Ureter (tissue), 1 donor: ENCODE measurements around the gene MAU2. TPM values are rescaled to one million over a fixed set of nuclear protein-coding genes. Genes with fewer than 3 reads are reported as not detected.
A peak's percentile ranks its signal among the peaks of the same experiment; 100 is the strongest.
"Not testable (repeated sequence)": the region's sequence is repeated elsewhere in the genome, so short reads cannot be mapped to it uniquely, and the experiment has no call there.

Experiments used
- DNase-seq: peaks from one replicate; pipeline ENCODE4 v3.0.0-alpha.2; 2020; ENCODE audit warnings: low spot score
- total RNA-seq: library from RNA; stranded (reverse); gene quantifications from one replicate; pipeline ENCODE4 v1.2.4, GENCODE V29; 2023
- donor health status: DM: yes; HTN: yes; CAD: no.

Gene MAU2
- total RNA-seq, 1 donor from 2014 or later, result 87.4 TPM

DNA sequence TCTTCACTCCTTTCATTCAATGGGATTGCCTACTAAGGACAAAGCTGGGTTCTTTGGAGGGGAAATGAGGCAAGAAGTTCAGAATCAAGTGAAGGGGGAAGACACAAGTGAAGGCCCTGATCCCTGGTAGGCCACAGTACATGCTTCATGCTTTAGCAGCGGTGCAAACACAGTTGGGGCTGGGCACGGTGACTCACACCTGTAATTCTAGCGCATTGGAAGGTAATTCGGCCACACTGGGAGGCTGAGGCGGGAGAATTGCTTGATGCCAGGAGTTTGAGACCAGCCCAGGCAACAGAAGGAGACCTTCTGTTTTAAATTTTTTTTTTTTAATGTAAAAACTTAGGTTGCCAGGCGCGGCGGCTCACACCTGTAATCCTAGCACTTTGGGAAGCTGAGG, 61.5 kb downstream of the MAU2 start:
- DNase-seq, result no peak

GRCh38 chr19:19384486-19384885, 63.9 kb downstream of the MAU2 start:
- no peak for DNase-seq

DNA sequence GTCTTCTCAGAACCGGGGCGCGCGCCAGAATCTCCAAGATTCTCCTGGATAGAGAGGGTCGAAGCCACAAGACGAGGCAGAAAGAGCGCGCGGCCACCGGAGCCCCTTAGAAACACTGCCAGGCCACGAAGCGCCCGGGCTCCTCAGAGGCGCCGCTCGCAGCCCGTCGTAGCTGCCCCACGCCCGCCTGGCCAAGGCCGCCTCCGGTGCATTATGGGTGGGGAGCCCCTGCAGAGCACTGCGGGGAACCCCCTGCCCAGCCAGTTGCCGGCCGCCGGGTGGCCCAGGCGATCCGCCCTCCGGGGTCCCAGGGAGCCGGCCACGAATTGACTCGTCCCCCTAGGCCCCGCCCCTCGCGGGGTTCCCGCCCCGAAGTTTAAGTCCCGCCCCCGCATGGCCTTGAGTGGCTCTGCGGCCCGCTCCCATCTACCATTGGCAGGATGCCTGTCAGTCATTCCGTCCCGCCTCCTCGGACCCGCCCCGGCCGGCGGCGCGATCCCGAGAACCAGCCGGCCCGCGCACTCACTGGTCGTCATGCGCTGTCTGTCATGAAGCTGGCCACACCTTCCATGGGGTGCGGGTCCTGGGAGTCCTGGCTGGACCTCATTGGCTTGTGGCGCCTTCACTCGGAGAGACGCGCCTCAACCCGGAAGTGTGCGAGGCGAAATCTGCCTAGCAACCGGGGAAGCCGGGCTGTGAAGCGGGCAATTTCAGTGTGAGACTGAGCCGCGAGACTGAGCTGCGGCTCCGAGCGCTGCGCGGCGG, 64.7 kb downstream of the MAU2 start:
- peak; percentile 100 for DNase-seq

GRCh38 chr19:19385896-19386869, 65.6 kb downstream of the MAU2 start:
- peak; percentile 63 for DNase-seq

GRCh38 chr19:19387108-19387507, 66.5 kb downstream of the MAU2 start:
- no peak for DNase-seq

GRCh38 chr19:19388568-19389555, 68.2 kb downstream of the MAU2 start:
- DNase-seq, result no peak

- DNase-seq, result not testable (repeated sequence)
Measured at GRCh38 chr19:19389683-19390082, 69.1 kb downstream of the MAU2 start.

- DNase-seq, result not testable (repeated sequence)
Measured at GRCh38 chr19:19394333-19394732, 73.7 kb downstream of the MAU2 start.

DNA sequence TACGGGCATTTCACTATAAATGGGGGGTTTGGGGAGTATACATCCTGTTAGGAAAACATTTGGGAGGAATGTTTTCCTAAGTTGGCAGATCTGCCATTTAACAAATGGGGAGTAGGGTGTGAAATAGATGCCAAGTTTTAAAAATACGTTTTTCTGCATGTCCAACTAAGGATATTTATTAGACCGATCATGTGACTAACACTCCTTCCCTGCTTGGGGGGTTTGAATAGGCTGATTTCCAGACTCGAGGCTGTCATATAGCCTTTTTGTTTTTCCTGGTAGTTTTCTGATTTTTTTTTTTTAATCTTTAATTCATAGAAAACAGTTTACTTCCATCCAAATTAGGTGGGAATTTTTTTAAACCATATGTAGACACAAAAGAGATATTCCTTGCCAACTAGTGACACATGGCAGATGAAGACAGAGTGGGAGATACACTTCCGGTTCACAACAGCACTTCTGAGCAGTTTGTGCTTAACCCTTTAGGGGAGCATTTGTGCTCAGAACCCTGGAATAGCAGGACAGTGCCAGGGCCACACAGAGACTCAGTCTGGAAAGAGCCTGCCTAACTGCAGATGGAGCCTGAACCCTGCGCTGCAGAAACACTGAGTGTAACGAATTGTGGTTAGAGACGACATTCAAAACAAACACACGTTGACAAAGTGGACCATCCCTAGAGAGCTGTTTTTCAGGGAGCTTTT, 79.3 kb downstream of the MAU2 start:
- no peak for DNase-seq

DNA sequence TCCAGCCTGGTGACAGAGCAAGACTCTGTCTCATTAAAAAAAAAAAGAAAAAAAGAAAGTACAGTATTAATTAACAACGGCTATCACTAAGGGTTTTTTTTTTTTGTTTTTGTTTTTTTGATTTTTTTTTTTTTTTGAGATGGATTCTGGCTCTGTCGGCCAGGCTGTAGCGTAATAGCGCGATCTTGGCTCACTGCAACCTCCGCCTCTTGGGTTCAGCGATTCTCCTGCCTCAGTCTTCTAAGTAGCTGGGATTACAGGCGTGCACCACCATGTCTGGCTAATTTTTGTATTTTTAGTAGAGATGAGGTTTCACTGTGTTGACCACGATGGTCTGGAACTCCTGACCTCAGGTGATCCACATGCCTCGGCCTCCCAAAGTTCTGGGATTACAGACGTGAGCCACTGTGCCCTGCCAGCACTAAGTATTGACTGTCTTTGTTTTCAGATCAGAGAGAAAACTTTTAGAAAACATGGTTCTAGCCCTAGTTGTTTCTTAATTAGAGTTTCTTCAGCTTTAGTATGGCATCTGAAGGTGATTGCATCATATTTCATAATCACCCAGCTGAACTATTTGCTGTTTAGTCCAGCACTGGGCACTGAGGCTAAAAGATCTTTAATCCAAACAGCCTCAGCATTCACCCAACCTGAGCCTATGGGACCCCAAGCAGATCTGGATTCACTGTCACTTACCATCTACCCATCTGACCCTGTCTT, 82.2 kb downstream of the MAU2 start:
- DNase-seq, result no peak

- no peak for DNase-seq
Measured at GRCh38 chr19:19403373-19403901, 82.8 kb downstream of the MAU2 start.

DNA sequence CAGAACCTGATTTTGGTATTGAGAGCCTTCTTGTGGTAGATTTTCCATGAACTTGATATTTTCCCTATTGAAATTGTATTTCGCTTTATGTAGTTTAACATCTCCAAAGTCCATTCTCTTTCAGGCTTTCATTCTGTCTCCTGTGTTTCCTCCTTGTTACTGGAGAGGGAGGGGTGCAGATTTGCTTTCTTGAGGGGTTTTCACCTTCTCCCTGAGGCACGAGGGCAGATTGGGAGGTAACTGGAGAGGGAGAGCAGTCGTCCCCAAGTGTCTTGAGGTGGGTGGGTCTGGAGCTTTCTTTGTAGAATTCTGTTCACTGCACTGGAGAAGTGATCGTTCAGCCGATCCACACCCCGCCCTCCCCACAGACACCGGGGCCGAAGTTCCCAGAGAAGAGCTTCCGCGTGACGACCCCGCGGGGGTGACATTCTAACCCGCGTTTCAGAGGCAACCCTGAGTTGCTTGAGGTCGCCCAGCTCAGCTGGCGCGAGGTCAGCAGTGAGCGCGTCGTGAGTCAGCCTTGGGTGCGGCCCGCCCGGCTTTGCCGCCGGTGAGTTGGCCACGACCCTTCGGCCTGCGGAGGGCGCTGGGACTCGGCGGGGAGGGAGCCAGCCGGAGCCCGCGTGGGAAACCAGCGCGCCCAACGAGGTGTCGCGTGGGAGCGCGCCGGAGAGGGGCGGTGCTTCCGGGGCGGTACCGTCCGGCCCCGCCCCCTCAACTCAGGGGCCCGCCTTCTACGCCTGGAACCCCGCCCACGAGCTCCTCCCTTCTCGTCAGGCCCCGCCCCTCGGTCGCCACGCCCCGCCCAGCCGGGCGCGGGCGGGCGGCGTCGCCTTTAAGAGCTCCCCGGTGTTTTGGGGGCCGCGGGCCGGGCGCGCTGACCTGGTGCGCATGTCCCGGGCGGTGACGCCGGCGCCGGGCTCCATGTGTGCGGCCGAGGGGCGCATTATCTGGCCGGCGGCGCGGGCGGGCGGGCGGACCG, 84.5 kb downstream of the MAU2 start, which contains the start of gene GATAD2A:
TSS of gene GATAD2A (plus strand) at position 797 of the 982 bp plus-strand sequence. CDS start 59,671 bp downstream, outside the sequence.
- DNase-seq, result peak; percentile 95

GRCh38 chr19:19405971-19406877, 85.6 kb downstream of the MAU2 start:
- no peak for DNase-seq

- no peak for DNase-seq
Measured at GRCh38 chr19:19406878-19407632, 86.4 kb downstream of the MAU2 start.

GRCh38 chr19:19407633-19407930, 87.0 kb downstream of the MAU2 start:
- no peak for DNase-seq
